Activated effector memory CD4-positive, alpha-beta T cell treated with Interleukin-2 at 50 U/mL for 16 hours (primary cell): ENCODE measurements around the gene PRKRIP1.
"Not testable (repeated sequence)": the region's sequence is repeated elsewhere in the genome, so short reads cannot be mapped to it uniquely, and the experiment has no call there.

ENCODE experiments used
- DNase-seq: peaks from one replicate; pipeline ENCODE4 v3.0.0-alpha.2; 2020

PRKRIP1 gene

GRCh38 chr7:102432442-102433218 is 36.5 kb downstream of the PRKRIP1 start:
- DNase-seq: no peak

DNA sequence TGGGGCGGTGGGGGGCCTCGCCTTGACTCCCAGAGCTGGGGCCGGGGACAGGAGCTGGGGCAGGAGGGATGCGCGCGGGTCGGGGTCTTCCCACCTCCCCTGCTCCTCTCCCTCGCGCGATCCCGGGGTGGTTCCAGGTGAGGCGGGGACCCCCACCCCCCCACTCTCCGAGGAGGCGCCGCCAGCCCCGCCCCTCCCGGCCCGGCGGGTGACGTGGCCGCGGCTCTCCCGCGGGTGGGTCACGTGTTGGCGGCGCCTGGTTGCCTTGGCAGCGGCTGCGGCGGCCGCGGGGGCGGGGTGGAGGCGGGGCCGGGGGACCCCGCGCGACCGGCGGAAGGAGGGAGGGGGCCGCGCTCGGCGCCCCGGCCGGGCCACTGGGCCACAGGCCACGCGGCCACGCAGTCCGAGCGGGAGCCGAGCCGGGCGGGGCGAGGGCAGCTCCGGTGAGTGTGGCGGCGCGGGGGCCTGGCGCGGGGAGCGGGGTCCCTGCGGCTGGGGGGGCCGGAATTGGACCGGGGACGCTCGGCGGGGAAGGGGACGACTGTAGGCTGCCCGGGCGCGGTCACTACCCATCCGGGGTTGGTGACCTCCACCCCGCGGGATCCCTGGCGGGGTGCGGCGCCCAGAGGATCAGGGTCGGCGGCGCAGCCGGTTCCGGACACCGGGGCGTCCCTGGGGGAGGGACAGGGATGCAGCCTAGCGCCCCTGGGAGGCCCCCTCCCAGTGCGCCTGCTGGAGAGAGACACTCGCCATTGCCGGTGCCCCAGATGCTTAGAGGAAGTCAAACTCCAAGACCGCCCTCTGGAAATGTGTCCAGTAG is 37.3 kb downstream of the PRKRIP1 start, which contains the start of gene ORAI2:
Gene ORAI2, plus strand, starts transcription at position 357 of the 820 bp plus-strand sequence. CDS start 5,382 bp downstream, outside the sequence.
- DNase-seq: peak; percentile 81

DNA sequence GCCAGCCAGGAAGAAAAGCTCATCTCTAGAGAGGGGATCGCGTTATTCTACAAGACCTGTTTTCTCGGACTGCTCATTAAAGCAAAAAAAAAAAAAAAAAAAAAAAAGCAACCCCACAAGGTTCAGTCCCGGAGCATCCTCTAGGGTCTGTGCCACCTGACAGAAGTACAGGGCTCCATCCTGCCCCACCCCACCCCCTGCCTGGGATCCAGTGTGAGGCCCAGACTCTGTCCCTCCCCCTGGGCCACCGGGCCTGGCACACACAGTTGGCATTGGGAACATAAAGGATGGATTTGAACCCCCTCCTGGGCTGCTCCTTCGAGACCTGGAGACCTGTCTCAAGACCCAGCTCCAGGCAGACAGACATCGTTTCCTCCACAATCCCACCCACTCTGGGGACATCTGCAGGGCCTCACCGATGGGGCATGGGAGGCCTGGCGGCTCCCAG is 37.9 kb downstream of the PRKRIP1 start:
- DNase-seq: no peak

GRCh38 chr7:102436118-102436517 is 40.0 kb downstream of the PRKRIP1 start:
- DNase-seq: no peak

DNA sequence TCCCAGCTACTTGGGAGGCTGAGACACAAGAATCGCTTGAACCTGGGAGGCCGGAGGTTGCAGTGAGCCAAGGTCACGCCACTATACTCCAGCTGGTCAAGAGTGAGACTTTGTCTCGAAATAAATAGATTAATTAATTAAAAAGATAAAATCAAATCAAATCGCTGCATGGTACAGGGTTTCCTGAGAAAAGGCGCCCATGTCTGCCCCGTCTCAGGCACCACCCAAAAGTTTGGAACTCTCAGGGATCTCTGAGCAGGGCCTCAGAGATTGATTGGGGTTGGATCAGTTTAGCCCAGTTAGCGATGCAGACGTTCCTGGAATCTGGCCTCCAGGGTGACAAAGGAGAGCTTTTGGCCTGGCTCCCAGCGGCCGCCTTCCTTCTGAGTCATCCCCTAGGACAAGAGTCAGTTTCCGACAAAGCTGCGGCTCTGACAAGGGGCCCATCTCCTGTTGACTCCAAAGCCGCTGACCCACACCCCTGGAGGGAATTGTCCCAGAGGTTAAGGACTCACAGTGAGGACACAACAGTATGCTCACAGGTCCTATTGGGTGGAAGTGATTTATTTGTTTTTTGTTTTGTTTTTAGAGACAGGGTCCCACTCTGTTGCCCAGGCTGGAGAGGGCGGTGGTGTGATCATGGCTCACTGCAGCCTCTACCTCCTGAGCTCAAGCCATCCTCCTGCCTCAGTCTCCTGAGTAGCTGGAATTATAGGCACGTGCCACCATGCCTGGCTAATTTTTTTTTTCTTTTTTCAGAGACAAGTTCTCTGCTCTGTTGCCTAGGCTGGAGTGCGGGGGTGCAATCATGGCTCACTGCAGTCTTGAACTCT is 44.0 kb downstream of the PRKRIP1 start:
- no peak for DNase-seq

DNA sequence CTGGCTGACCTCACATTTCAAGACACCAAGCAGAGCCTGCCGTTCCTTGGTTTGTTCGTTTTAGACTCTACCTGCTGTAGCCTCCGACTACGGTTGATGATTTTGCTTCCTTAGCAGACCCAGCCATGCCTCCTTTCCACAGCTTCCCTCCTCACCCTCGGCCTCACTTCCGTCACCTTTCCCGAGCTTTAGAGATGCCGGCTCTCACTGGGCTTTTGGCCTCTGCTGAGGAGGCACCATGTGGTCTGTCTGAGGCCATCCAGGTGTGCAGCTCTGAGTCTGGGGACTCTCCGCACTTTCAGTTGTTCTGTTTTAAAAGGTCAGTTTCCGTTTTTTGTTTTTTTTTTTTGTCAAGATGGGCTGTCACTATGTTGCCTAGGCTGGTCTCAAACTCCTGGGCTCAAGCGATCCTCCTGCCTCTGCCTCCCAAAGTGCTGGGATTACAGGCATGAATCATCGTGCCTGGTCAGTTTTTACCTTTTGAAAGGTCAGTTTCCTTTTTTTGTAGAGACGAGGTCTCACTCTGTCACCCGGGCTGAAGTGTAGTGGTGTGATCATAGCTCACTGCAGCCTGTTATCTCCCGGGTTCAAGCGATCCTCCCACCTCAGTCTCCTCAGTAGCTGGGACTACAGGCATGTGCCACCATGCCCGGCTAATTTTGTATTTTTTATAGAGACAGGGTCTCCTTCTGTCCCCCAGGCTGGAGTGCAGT is 49.0 kb downstream of the PRKRIP1 start:
- DNase-seq: no peak

DNA sequence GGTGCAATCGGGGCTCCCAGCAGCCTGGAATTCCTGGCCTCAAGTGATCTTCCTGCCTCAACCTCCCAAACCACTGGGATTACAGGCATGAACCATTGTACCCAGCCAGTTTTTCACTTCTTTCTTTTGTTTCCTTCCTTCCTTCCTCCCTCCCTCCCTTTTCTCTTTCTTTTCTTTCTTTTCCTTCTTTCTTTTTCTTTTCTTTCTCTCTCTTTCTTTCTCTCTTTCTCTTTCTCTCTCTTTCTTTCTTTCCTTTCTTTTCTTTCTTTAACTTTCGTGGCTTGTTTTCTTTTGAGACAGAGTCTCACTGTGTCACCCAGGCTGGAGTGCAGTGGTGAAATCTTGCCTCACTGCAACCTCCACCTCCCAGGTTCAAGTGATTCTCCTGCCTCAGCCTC is 49.5 kb downstream of the PRKRIP1 start:
- DNase-seq: no peak

DNA sequence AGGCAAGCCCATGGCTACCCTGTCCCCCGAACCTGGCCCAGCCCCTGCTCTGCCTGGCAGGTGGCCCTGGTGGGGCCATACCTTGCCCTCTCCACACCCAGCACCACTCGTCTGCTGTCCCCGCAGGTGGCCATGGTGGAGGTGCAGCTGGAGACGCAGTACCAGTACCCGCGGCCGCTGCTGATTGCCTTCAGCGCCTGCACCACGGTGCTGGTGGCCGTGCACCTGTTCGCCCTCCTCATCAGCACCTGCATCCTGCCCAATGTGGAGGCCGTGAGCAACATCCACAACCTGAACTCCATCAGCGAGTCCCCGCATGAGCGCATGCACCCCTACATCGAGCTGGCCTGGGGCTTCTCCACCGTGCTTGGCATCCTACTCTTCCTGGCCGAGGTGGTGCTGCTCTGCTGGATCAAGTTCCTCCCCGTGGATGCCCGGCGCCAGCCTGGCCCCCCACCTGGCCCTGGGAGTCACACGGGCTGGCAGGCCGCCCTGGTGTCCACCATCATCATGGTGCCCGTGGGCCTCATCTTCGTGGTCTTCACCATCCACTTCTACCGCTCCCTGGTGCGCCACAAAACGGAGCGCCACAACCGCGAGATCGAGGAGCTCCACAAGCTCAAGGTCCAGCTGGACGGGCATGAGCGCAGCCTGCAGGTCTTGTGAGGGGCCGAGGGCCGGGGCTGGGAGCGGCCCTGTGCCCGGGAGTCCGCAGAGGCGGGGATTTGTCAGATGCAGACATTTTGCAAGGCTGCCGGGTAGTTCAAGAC is 50.4 kb downstream of the PRKRIP1 start:
- no peak for DNase-seq

GRCh38 chr7:102447311-102447710 is 51.1 kb downstream of the PRKRIP1 start:
- DNase-seq: no peak

DNA sequence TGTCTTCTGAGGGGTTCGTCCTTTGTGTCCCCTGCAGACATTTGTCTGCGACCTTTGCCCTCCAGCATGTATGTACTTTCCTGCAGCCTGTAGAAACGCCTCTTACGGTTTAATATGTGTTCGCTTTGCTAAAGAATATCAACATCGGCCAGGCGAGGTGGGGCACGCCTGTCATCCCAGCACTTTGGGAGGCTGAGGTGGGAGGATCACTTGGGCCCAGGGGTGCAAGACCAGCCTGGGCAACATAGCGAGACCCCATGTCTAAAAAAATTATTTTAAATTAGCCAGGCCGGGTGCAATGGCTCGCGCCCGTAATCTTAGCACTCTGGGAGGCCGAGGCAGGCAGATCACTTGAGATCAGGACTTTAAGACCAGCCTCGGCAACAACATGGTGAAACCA is 53.0 kb downstream of the PRKRIP1 start:
- DNase-seq: no peak

- DNase-seq: no peak
These were observed 54.1 kb downstream of the PRKRIP1 start for GRCh38 chr7:102450242-102450641.

GRCh38 chr7:102451371-102452054 is 55.4 kb downstream of the PRKRIP1 start:
- DNase-seq: no peak

DNA sequence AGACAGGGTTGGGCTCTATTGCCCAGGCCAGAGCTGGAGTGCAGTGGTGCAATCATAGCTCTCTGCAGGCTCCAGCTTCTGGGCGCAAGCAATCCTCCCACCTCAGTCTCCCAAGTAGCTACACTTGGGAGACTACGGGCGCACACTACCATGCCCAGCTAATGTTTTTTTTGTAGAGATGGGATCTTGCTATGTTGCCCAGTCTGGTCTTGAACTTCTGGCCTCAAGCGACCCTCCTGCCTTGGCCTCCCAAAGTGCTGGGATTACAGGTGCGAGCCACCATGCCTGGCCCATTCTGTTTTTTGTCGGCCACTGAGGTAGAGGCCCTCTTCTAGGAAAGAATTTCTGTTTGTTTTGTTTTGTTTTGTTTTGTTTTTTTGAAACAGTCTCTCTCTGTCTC is 56.3 kb downstream of the PRKRIP1 start:
- DNase-seq: no peak

- DNase-seq: no peak
These were observed 57.2 kb downstream of the PRKRIP1 start for GRCh38 chr7:102453319-102453718.

- DNase-seq: no peak
These were observed 58.3 kb downstream of the PRKRIP1 start for GRCh38 chr7:102454468-102454867.

DNA sequence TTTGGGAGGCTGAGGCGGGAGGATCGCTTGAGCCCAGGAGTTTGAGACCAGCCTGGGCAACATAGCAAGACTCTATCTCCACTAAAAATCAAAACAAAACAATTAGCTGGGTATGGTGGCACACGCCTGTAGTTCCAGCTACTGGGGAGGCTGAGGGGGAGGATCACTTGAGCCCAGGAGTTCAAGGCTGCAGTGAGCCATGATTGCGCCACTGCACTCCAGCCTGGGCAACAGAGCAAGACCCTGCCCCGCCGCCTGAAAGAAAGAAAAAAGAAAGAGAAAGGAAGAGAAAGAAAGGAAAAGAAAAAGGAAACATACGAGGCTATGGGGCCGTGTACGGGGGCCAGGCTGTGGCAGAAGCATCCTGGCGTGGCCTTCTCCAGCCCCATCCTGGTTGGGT is 58.8 kb downstream of the PRKRIP1 start:
- not testable (repeated sequence) for DNase-seq

GRCh38 chr7:102455596-102455995 is 59.4 kb downstream of the PRKRIP1 start:
- no peak for DNase-seq

DNA sequence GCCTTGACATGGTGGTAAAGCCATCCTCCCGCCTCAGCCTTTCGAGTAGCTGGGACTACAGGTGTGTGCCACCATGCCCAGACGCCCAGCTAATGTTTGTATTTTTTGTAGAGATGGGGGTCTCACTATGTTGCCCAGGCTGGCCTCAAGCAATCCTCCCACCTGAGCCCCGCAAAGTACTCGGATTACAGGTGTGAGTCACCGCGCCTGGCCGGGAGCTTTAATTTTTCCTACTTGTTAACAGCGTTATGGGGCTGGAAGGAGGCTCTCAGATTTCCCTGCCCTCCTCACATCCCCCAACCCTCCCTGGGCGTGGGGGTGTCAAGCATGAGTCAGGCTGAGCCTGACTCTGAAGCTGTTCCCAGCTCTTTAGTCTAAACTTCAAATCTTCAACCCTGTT is 60.2 kb downstream of the PRKRIP1 start:
- DNase-seq: no peak

- no peak for DNase-seq
These were observed 61.3 kb downstream of the PRKRIP1 start for GRCh38 chr7:102457352-102457924.

DNA sequence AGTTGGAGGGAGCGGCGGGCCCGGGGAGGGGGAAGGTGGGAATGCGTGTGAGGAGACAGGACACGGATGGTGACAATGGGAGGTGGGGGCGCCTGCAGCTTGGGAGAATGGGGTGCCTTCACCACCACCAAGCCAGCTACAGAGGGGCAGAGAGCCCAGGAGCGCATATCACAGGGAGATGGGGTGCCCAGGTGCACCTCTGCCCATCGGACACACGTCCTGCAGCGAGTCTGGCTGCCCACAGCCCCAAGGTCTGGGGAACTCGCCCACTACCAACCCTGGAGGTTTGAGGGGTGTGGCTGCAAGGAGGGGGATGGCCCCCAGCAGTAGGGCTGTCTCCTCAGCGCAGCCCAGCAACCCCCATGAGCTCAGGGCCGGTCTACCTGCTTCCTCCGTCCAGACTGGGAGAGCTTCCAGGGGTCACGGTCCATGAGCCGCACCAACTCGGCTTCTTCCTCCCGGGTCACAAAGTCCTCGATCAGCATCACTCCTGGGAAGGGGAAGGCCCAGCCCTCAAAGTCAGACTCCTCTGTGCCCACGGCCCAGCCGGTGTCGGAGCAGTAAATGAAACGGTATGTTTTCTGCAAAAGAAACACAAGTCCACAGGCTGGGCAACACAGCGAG is 63.2 kb downstream of the PRKRIP1 start:
- DNase-seq: no peak
